GM23248 (cell line): ENCODE results near the gene EFCAB6. TPM values are rescaled to one million over a fixed set of nuclear protein-coding genes. Genes with fewer than 3 reads are reported as not detected.

Experiments used
- DNase-seq: peaks from one replicate; pipeline ENCODE4 v3.0.0-alpha.2; 2015
- H2AFZ ChIP-seq: fragments of 200-600 bp; sonication (generic); 2 replicates; pipeline ENCODE4 v1.6.1; 2016; ENCODE audit warnings: antibody characterized with exemption
- H3F3A ChIP-seq: fragments of 200-600 bp; sonication (generic); 2 replicates; pipeline ENCODE4 v1.6.1; 2016; ENCODE audit warnings: mild to moderate bottlenecking, antibody characterized with exemption, mixed run types; ENCODE audit not compliant: insufficient read depth
- H3K27ac ChIP-seq: fragments of 200-600 bp; sonication (generic); 2 replicates; pipeline ENCODE4 v1.5.1; 2016; ENCODE audit warnings: mild to moderate bottlenecking
- H3K27me3 ChIP-seq: fragments of 200-600 bp; sonication (generic); replicated peaks from 2 replicates; pipeline ENCODE4 v1.6.1; 2016; ENCODE audit warnings: mild to moderate bottlenecking; ENCODE audit not compliant: insufficient read depth
- H3K36me3 ChIP-seq: fragments of 200-600 bp; sonication (generic); 2 replicates; pipeline ENCODE4 v1.6.1; 2016; ENCODE audit warnings: low read depth, mild to moderate bottlenecking
- H3K4me1 ChIP-seq: fragments of 200-600 bp; sonication (generic); 2 replicates; pipeline ENCODE4 v1.6.1; 2016; ENCODE audit warnings: mild to moderate bottlenecking; ENCODE audit not compliant: insufficient read depth
- H3K4me2 ChIP-seq: fragments of 200-600 bp; sonication (generic); one replicate; pipeline ENCODE4 v1.6.1; 2016; ENCODE audit warnings: mild to moderate bottlenecking; ENCODE audit not compliant: unreplicated experiment
- H3K4me3 ChIP-seq: fragments of 200-600 bp; sonication (generic); 2 replicates; pipeline ENCODE4 v1.5.1; 2016; ENCODE audit warnings: mild to moderate bottlenecking
- H3K79me2 ChIP-seq: fragments of 200-600 bp; sonication (generic); 2 replicates; pipeline ENCODE4 v1.6.1; 2016; ENCODE audit warnings: mild to moderate bottlenecking; ENCODE audit not compliant: insufficient read depth
- H3K9ac ChIP-seq: fragments of 200-600 bp; sonication (generic); 2 replicates; pipeline ENCODE4 v1.6.1; 2016; ENCODE audit warnings: mild to moderate bottlenecking
- H3K9me2 ChIP-seq: fragments of 200-600 bp; sonication (generic); 2 replicates; pipeline ENCODE4 v1.6.1; 2016; ENCODE audit warnings: mixed run types, mild to moderate bottlenecking, moderate library complexity; ENCODE audit not compliant: insufficient read depth
- H3K9me3 ChIP-seq: fragments of 200-600 bp; sonication (generic); one replicate; pipeline ENCODE4 v1.6.1; 2017; ENCODE audit warnings: low read depth
- H4K20me1 ChIP-seq: fragments of 200-600 bp; sonication (generic); 2 replicates; pipeline ENCODE4 v1.6.0; 2016; ENCODE audit not compliant: insufficient read depth
- EZH2 ChIP-seq: fragments of 200-600 bp; sonication (generic); IDR thresholded peaks from 2 replicates; pipeline ENCODE4 v1.6.1; 2018; ENCODE audit warnings: antibody characterized with exemption, mild to moderate bottlenecking; ENCODE audit not compliant: insufficient read depth, poor library complexity, severe bottlenecking
- EZH2phosphoT487 ChIP-seq: fragments of 200-600 bp; sonication (generic); IDR thresholded peaks from 2 replicates; pipeline ENCODE4 v1.6.1; 2018; ENCODE audit warnings: antibody characterized with exemption, moderate library complexity, mild to moderate bottlenecking, low read depth; ENCODE audit not compliant: insufficient read depth
- WGBS, 2 experiments: methylation state at CpG; one replicate each; pipeline ENCODE4 v1.1.6; 2015 to 2017; ENCODE audit warnings: low lambda C conversion rate in 2 of 2, low coverage in 1 of 2; ENCODE audit errors: missing lambda C conversion rate in 2 of 2; 5-methylcytosine and 5-hydroxymethylcytosine counted together
- in situ Hi-C: fragments of 300-500 bp; cut with MboI; formaldehyde crosslinking; loops from 2 replicates; pipeline ENCODE4 v1.15.0; 2020
- polyA plus RNA-seq: library from polyadenylated mRNA; unstranded; fragments of >200 nt; fragmentation: Nextera tagmentation; extraction: Ambion mirVana; gene quantifications from 2 replicates; pipeline ENCODE4 v1.2.1, GENCODE V29; 2016
- total RNA-seq: library from RNA; depleted of rRNA; stranded (reverse); fragments of >200 nt; shearing (Covaris generic); gene quantifications from 2 replicates; pipeline ENCODE4 v1.2.3, GENCODE V29; 2014

EFCAB6 gene
- total and polyA plus RNA-seq, 2 experiments from 2014 or later, result 1.5 to 2.1 TPM

DNA sequence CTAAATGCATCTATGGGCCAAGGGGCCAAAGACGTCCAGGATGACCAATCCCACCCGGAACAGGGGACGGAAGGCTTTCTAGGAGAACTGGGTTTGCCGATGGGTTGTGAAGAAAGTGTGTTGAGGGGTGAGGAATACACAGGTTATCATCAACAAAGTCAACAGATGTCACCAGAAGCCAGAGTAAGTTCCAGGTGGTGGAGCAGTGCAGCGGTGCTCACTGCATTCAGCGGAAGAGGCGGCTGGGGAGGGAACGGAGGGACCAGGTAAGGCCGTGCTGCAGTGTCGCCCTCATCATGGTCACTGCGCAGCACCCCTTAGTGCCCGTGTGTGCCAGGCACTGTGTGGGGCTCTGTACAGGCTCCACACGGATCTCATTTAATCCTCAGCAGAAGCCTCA, 176.0 kb downstream of the EFCAB6 start:
- in situ Hi-C loops, result no loop called here

DNA sequence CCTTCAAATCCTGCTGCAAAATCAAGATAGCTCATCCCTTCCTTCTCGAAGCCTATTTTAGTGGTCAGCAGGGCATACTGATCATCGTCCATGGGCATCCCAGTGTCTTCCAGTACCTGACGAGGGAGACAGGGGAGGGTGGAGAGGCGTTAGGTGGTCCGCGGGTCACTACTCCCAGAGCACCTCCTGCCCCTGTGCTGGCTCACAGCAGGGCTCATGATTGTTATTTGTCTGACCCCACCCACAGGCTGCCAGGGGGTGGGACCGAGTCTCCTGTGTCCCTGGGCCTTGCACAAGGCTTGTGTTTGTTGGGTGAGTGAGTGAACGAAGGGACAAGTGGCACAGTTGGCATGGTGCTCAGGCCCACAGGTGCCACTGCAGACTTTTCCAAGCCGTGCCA, 177.0 kb downstream of the EFCAB6 start:
- H3K9me3 ChIP-seq, result no peaks in the 10 kb centered on the region
- no peaks in the 10 kb centered on the region for H4K20me1 ChIP-seq
- H3K27me3 ChIP-seq, result no peaks in the 10 kb centered on the region
- in situ Hi-C loops, result no loop called here
- H3K4me2 ChIP-seq, result no peak overlapping the region
- TF ChIP-seq EZH2, result no peak
- TF ChIP-seq EZH2phosphoT487, result no peak
- 56 to 62% methylated on average over 9 of the region's 9 CpGs for WGBS, 2 experiments
- H3K4me3 ChIP-seq, result no peak overlapping the region
- no peak overlapping the region for H3K27ac ChIP-seq
- no peaks in the 10 kb centered on the region for H3K36me3 ChIP-seq
- H3F3A ChIP-seq, result no peaks in the 10 kb centered on the region
- H3K4me1 ChIP-seq, result no peaks in the 10 kb centered on the region
- no peaks in the 10 kb centered on the region for H3K79me2 ChIP-seq
- H3K9ac ChIP-seq, result no peak overlapping the region
- H3K9me2 ChIP-seq, result no peaks in the 10 kb centered on the region
- DNase-seq, result no peak
- H2AFZ ChIP-seq, result no peak overlapping the region

More for the DNA sequence above, 176.0 kb downstream of the EFCAB6 start:
- Histone ChIP-seq H3K9me2 (no peaks in the 10 kb centered on the region), H2AFZ (no peak overlapping the region), H3K36me3 (no peaks in the 10 kb centered on the region), H4K20me1 (no peaks in the 10 kb centered on the region), H3K27ac (no peak overlapping the region), H3K27me3 (no peaks in the 10 kb centered on the region), H3K79me2 (no peaks in the 10 kb centered on the region), H3K4me2 (no peak overlapping the region), H3F3A (no peaks in the 10 kb centered on the region), H3K9ac (no peak overlapping the region), H3K4me3 (no peak overlapping the region), H3K4me1 (no peaks in the 10 kb centered on the region), H3K9me3 (no peaks in the 10 kb centered on the region)
- no peak for DNase-seq
- WGBS, 2 experiments, result 63 to 64% methylated on average over 13 of the region's 13 CpGs
- TF ChIP-seq EZH2 (no peak), EZH2phosphoT487 (no peak)

DNA sequence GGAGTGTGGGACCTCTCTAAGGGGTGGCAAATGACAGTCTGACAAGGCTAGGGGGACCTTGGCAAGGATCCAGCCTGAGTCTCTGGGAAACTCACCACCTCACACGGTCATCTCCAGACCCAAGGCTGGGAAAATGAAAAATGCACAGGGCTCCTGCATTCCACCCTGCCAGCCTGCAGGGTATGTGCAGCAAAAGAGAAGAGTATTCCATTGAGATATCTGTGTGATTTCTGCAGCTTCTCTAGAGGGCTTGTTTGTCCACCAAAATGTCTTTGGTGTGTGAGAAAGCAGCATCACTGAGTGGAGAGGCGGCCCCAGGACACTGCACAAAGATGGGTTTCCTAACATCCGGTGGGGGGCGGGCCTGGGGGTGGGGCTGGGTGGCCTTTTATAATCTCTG, 177.8 kb downstream of the EFCAB6 start:
- TF ChIP-seq EZH2 (no peak), EZH2phosphoT487 (no peak)
- Histone ChIP-seq H3K27ac (no peak overlapping the region), H2AFZ (no peak overlapping the region), H4K20me1 (no peaks in the 10 kb centered on the region), H3K4me1 (no peaks in the 10 kb centered on the region), H3K4me3 (no peak overlapping the region), H3K9me2 (no peaks in the 10 kb centered on the region), H3K9ac (no peak overlapping the region), H3K79me2 (no peaks in the 10 kb centered on the region), H3F3A (no peaks in the 10 kb centered on the region), H3K36me3 (no peaks in the 10 kb centered on the region), H3K4me2 (no peak overlapping the region), H3K9me3 (no peaks in the 10 kb centered on the region), H3K27me3 (no peaks in the 10 kb centered on the region)
- in situ Hi-C loops, result no loop called here
- DNase-seq, result no peak
- 14 to 31% methylated on average over 3 to 4 of the region's 4 CpGs for WGBS, 2 experiments

DNA sequence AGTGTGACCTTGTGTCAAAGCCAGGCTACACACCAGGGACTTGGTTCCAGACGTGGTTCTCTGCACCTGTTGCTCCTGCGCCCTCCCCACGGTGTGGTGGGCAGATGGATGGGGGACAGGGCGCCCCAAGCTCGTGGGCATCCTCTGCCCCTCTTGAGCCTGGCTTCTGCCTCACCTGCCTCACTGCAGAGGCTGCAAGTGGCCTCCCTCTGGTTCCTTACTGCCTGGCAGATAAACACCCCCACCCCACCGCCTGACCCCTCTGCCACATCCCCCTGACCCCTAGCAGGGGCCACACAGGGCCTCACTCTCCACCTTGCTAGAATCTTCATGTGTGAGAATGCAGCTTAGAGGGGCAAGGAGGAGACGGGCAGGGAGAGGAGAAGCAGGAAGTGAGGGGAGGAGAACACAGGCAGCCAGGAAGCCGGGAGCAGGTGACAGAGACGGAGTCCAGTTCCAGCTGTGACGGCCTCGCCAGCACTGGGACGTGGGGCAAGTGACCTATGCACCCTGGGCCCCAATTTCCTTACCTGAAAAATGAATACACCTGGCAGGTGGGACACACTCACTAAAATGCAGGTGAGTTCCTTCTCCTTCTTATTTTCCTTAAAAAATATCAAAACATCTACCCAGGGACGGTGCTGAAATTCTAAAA, 178.3 kb downstream of the EFCAB6 start:
- Histone ChIP-seq H3K36me3 (no peaks in the 10 kb centered on the region), H3K4me3 (no peak overlapping the region), H3K9ac (no peak overlapping the region), H3K9me2 (no peaks in the 10 kb centered on the region), H3K4me1 (no peaks in the 10 kb centered on the region), H3K79me2 (no peaks in the 10 kb centered on the region), H3K9me3 (no peaks in the 10 kb centered on the region), H3K27me3 (no peaks in the 10 kb centered on the region), H4K20me1 (no peaks in the 10 kb centered on the region), H3F3A (no peaks in the 10 kb centered on the region), H2AFZ (no peak overlapping the region), H3K4me2 (no peak overlapping the region), H3K27ac (no peak overlapping the region)
- 40 to 43% methylated on average over 10 to 13 of the region's 13 CpGs for WGBS, 2 experiments
- no peak for TF ChIP-seq EZH2
- TF ChIP-seq EZH2phosphoT487, result no peak
- DNase-seq, result no peak
- in situ Hi-C loops, result no loop called here

- WGBS, 2 experiments, result 74 to 82% methylated on average over 10 of the region's 10 CpGs
- no peak overlapping the region for H3K4me3 ChIP-seq
- in situ Hi-C loops, result no loop called here
Observed at GRCh38 chr22:43631846-43632245, 180.3 kb downstream of the EFCAB6 start.

More at GRCh38 chr22:43631846-43632245, 180.3 kb downstream of the EFCAB6 start:
- no peak for DNase-seq
- Histone ChIP-seq H3K9ac (no peak overlapping the region), H3K36me3 (no peaks in the 10 kb centered on the region), H3K27me3 (no peaks in the 10 kb centered on the region), H3K27ac (no peak overlapping the region), H3K9me2 (no peaks in the 10 kb centered on the region), H3F3A (no peaks in the 10 kb centered on the region), H2AFZ (no peak overlapping the region), H3K4me2 (no peak overlapping the region), H4K20me1 (no peaks in the 10 kb centered on the region), H3K4me1 (no peaks in the 10 kb centered on the region), H3K79me2 (no peaks in the 10 kb centered on the region), H3K9me3 (no peaks in the 10 kb centered on the region)
- TF ChIP-seq EZH2 (no peak), EZH2phosphoT487 (no peak)
